HL-60 (cell line): ENCODE data around the gene ABHD8.

Experiments
- DNase-seq, 2 experiments: peaks; one replicate each; pipeline ENCODE4 v3.0.0-alpha.2; 2010 to 2020; ENCODE audit warnings: low read depth in 1 of 2, low spot score in 1 of 2
- H3K27ac ChIP-seq: fragments of 250-450 bp; sonication (Bioruptor Pico); replicated peaks from 2 replicates; pipeline ENCODE4 v1.5.1; 2020; ENCODE audit warnings: mild to moderate bottlenecking, moderate library complexity
- H3K27me3 ChIP-seq: fragments of 250-450 bp; sonication (Bioruptor Pico); 2 replicates; pipeline ENCODE4 v1.5.1; 2021; ENCODE audit warnings: mild to moderate bottlenecking, moderate library complexity; ENCODE audit not compliant: insufficient read depth, poor library complexity, severe bottlenecking
- H3K4me3 ChIP-seq: replicated peaks from 2 replicates; pipeline ENCODE4 v1.5.1; 2011; ENCODE audit warnings: mild to moderate bottlenecking, control low read depth, low read length; ENCODE audit not compliant: insufficient read depth
- GABPA ChIP-seq: IDR thresholded peaks from 2 replicates; pipeline ENCODE4 v1.6.1; 2012; ENCODE audit warnings: low read depth
- POLR2AphosphoS5 ChIP-seq: IDR thresholded peaks from 2 replicates; pipeline ENCODE4 v1.6.1; 2012; ENCODE audit warnings: low read depth
- SPI1 ChIP-seq: IDR thresholded peaks from 2 replicates; pipeline ENCODE4 v1.6.1; 2012; ENCODE audit warnings: low read depth, mild to moderate bottlenecking, borderline replicate concordance
- TF ChIP-seq, protein P1 (sequence below): IDR thresholded peaks from 2 replicates; pipeline ENCODE4 v1.6.1; 2012; ENCODE audit warnings: low read depth; ENCODE audit not compliant: insufficient replicate concordance
- TF ChIP-seq, protein P2 (sequence below): IDR thresholded peaks from one replicate; pipeline ENCODE4 v1.5.1; 2011; ENCODE audit warnings: low read length, control low read depth, inconsistent platforms; ENCODE audit not compliant: insufficient read depth

ABHD8 gene

DNA sequence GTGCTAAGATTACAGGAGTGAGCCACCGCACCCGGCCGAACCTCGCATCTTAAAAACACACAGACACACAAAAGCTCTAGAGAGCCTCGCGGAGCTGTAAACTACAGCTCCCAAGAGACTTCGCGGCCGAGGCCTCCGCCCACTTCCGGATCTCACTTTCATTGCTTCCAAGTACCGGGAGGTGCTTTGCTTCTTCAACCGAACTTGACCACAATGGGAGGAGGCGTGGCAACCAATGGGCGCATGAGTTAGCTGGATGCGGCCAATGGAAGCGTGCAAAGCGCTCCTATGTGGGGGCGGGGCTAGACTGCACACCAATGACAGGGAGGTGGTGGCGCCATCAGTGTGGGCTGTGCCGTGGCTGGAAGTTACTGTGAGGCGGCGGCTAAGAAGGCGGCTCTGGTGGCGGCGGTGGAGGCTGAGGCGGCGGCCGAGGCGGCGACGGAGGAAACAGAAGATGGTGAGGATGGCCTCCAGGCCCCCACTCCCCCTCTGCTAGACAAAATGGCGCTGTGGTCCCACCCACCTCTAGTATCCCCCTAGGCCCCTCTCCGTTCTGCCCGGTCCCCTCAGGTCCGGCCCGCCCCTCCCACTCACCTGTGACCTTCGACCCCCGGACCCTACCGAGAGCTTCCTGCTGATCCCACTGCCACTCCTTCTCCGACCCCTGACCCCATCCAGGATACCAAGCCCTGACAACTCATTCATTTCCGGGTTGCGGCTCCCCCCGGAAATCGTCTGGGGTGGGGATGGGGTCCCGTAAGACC lies 6.2 kb upstream of the ABHD8 start, which contains the start of gene DDA1:
TSS of gene DDA1 (plus strand) at position 366 of the 767 bp plus-strand sequence. CDS start at position 458, 92 bp downstream.
- peak; percentile 100 for DNase-seq
- H3K4me3 ChIP-seq = peak within 1 kb of the TSS; percentile 98
- no peaks in the 10 kb centered on the region for H3K27me3 ChIP-seq
- H3K27ac ChIP-seq = peak within 1 kb of the TSS; percentile 64
- TF ChIP-seq, protein P1, sequence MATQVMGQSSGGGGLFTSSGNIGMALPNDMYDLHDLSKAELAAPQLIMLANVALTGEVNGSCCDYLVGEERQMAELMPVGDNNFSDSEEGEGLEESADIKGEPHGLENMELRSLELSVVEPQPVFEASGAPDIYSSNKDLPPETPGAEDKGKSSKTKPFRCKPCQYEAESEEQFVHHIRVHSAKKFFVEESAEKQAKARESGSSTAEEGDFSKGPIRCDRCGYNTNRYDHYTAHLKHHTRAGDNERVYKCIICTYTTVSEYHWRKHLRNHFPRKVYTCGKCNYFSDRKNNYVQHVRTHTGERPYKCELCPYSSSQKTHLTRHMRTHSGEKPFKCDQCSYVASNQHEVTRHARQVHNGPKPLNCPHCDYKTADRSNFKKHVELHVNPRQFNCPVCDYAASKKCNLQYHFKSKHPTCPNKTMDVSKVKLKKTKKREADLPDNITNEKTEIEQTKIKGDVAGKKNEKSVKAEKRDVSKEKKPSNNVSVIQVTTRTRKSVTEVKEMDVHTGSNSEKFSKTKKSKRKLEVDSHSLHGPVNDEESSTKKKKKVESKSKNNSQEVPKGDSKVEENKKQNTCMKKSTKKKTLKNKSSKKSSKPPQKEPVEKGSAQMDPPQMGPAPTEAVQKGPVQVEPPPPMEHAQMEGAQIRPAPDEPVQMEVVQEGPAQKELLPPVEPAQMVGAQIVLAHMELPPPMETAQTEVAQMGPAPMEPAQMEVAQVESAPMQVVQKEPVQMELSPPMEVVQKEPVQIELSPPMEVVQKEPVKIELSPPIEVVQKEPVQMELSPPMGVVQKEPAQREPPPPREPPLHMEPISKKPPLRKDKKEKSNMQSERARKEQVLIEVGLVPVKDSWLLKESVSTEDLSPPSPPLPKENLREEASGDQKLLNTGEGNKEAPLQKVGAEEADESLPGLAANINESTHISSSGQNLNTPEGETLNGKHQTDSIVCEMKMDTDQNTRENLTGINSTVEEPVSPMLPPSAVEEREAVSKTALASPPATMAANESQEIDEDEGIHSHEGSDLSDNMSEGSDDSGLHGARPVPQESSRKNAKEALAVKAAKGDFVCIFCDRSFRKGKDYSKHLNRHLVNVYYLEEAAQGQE = no peak
- peak; percentile 68; the same call in 1 of the 2 replicates for TF ChIP-seq POLR2AphosphoS5
- TF ChIP-seq, protein P2, sequence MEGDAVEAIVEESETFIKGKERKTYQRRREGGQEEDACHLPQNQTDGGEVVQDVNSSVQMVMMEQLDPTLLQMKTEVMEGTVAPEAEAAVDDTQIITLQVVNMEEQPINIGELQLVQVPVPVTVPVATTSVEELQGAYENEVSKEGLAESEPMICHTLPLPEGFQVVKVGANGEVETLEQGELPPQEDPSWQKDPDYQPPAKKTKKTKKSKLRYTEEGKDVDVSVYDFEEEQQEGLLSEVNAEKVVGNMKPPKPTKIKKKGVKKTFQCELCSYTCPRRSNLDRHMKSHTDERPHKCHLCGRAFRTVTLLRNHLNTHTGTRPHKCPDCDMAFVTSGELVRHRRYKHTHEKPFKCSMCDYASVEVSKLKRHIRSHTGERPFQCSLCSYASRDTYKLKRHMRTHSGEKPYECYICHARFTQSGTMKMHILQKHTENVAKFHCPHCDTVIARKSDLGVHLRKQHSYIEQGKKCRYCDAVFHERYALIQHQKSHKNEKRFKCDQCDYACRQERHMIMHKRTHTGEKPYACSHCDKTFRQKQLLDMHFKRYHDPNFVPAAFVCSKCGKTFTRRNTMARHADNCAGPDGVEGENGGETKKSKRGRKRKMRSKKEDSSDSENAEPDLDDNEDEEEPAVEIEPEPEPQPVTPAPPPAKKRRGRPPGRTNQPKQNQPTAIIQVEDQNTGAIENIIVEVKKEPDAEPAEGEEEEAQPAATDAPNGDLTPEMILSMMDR = no peak
- peak; percentile 85 for TF ChIP-seq GABPA
- peak; percentile 21; the same call in 1 of the 2 replicates for TF ChIP-seq SPI1

DNA sequence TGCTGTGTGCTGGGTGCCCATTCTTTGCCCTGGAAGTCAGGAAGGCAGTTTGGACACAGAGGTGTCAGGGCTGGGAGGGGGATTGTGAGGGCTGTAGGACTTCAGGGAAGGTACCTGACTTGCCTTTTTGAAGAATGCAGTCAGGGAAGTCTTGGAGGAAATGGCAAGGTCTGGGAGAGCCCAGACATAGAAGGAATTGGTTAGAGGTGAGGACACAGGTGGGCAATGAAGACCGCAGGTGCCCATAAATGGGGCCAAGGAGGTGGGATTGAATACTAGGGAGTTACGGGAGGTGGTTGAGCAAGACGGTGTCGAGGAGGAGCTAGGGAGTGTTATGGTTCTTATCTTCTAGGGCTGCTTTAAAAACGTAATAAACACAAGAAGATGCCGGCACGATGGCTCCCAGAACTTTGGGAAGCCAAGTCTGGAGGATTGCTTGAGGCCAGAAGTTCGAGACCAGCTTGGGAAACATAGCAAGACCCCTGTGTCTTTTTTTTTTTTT lies 4.7 kb upstream of the ABHD8 start:
- Histone ChIP-seq H3K27ac (no peak overlapping the region), H3K27me3 (no peaks in the 10 kb centered on the region), H3K4me3 (no peak overlapping the region)
- no peak for DNase-seq
- TF ChIP-seq SPI1 (no peak), GABPA (no peak), POLR2AphosphoS5 (no peak)
- TF ChIP-seq, protein P2 = no peak
- TF ChIP-seq, protein P1 = no peak

DNA sequence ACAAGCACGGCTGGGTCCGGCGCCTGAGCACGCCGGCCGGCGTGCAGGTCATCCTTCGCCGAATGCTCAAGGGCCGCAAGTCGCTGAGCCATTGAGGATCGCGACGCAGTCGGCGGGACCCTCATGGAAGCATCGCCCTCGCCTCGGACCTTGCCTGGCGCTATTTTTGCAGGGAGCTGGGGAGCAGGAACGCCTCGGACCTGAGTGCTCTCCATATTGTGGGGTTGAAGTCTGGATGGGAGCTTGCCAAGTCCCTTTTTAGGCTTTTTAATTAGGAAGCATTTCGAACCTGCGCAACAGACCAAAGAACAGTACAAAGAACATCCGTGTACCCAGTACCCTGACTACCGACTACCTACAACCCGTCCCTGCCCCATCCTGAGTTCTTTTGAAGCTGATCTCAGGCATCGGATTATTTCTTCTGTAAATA lies 3.1 kb upstream of the ABHD8 start:
- DNase-seq = no peak
- peak overlapping the region; percentile 86 for H3K27ac ChIP-seq
- H3K4me3 ChIP-seq = peak overlapping the region; percentile 78
- no peaks in the 10 kb centered on the region for H3K27me3 ChIP-seq
- TF ChIP-seq POLR2AphosphoS5 (no peak), GABPA (no peak), SPI1 (no peak)
- TF ChIP-seq, protein P2 = no peak
- TF ChIP-seq, protein P1 = no peak
